Mesenchymal stem cell (in vitro differentiated cells and primary cell): ENCODE data around the gene KCNN3.

Source experiments
- DNase-seq: peaks from one replicate; pipeline ENCODE4 v3.0.0-alpha.2; 2013
- H2AFZ ChIP-seq: one replicate; pipeline ENCODE4 v1.6.1; 2013; ENCODE audit warnings: low read depth, mild to moderate bottlenecking, control low read depth, inconsistent platforms, low read length, moderate library complexity
- H2AK5ac ChIP-seq: 2 replicates; pipeline ENCODE4 v1.6.1; 2013; ENCODE audit warnings: low read length, moderate library complexity, mild to moderate bottlenecking, inconsistent platforms; ENCODE audit not compliant: severe bottlenecking
- H2BK120ac ChIP-seq: one replicate; pipeline ENCODE4 v1.6.1; 2013; ENCODE audit warnings: low read depth, mild to moderate bottlenecking, inconsistent platforms, low read length, moderate library complexity
- H2BK12ac ChIP-seq, 2 experiments: one replicate each; pipeline ENCODE4 v1.6.1; 2013; ENCODE audit warnings: inconsistent platforms in 2 of 2, low read length in 2 of 2, mild to moderate bottlenecking in 2 of 2, moderate library complexity in 2 of 2, control low read depth in 1 of 2
- H2BK15ac ChIP-seq: one replicate; pipeline ENCODE4 v1.6.1; 2013; ENCODE audit warnings: mild to moderate bottlenecking, low read depth, inconsistent platforms; ENCODE audit not compliant: poor library complexity, severe bottlenecking
- H2BK5ac ChIP-seq: 2 replicates; pipeline ENCODE4 v1.6.1; 2013; ENCODE audit warnings: low read depth, mild to moderate bottlenecking, low read length, control low read depth, inconsistent platforms; ENCODE audit not compliant: poor library complexity, severe bottlenecking
- H3K14ac ChIP-seq, 2 experiments: one replicate each; pipeline ENCODE4 v1.6.1; 2013; ENCODE audit warnings: inconsistent platforms in 2 of 2, low read length in 2 of 2, control low read depth in 1 of 2, mild to moderate bottlenecking in 1 of 2, moderate library complexity in 1 of 2
- H3K18ac ChIP-seq, 2 experiments: one replicate each; pipeline ENCODE4 v1.6.1; 2013; ENCODE audit warnings: inconsistent platforms in 2 of 2, low read length in 2 of 2, control low read depth in 1 of 2, low read depth in 1 of 2, mild to moderate bottlenecking in 1 of 2
- H3K23ac ChIP-seq, 2 experiments: one replicate each; pipeline ENCODE4 v1.6.1; 2013; ENCODE audit warnings: inconsistent platforms in 2 of 2, low read length in 2 of 2, mild to moderate bottlenecking in 2 of 2, moderate library complexity in 2 of 2, control low read depth in 1 of 2
- H3K27ac ChIP-seq: 2 replicates; pipeline ENCODE4 v1.5.1; 2013; ENCODE audit warnings: mild to moderate bottlenecking, moderate library complexity, low read length, control low read depth, inconsistent platforms; ENCODE audit not compliant: poor library complexity, severe bottlenecking
- H3K27me3 ChIP-seq, 2 experiments: 2 replicates each; pipeline versions ENCODE4 v1.6.1 to v1.7.0; 2013; ENCODE audit warnings: low read length in 2 of 2, mild to moderate bottlenecking in 2 of 2, moderate library complexity in 2 of 2, control low read depth in 1 of 2, inconsistent platforms in 1 of 2; ENCODE audit not compliant: control insufficient read depth in 1 of 2, insufficient read depth in 1 of 2
- H3K36me3 ChIP-seq, 2 experiments: 2 replicates each; pipeline versions ENCODE4 v1.6.1 to v1.7.0; 2013; ENCODE audit warnings: low read length in 2 of 2, control low read depth in 1 of 2, inconsistent platforms in 1 of 2, low read depth in 1 of 2, mild to moderate bottlenecking in 1 of 2; ENCODE audit not compliant: insufficient read depth in 2 of 2, control insufficient read depth in 1 of 2
- H3K4ac ChIP-seq, 2 experiments: one replicate each; pipeline ENCODE4 v1.6.1; 2013; ENCODE audit warnings: inconsistent platforms in 2 of 2, low read length in 2 of 2, mild to moderate bottlenecking in 2 of 2, moderate library complexity in 2 of 2, control low read depth in 1 of 2, low read depth in 1 of 2
- H3K4me1 ChIP-seq: 2 replicates; pipeline ENCODE4 v1.6.1; 2013; ENCODE audit warnings: low read depth, low read length, control low read depth; ENCODE audit not compliant: control insufficient read depth, insufficient read depth
- H3K4me2 ChIP-seq: 2 replicates; pipeline ENCODE4 v1.6.1; 2013; ENCODE audit warnings: low read length, mild to moderate bottlenecking, inconsistent platforms; ENCODE audit not compliant: poor library complexity, severe bottlenecking
- H3K4me3 ChIP-seq, 2 experiments: 2 replicates each; pipeline versions ENCODE4 v1.5.1 to v1.7.0; 2013; ENCODE audit warnings: low read length in 2 of 2, mild to moderate bottlenecking in 2 of 2, control low read depth in 1 of 2, low read depth in 1 of 2; ENCODE audit not compliant: insufficient read depth in 1 of 2
- H3K79me1 ChIP-seq: replicated peaks from 2 replicates; pipeline ENCODE4 v1.6.1; 2013; ENCODE audit warnings: mild to moderate bottlenecking, control low read depth, low read length, inconsistent platforms; ENCODE audit not compliant: poor library complexity, severe bottlenecking
- H3K9ac ChIP-seq: 2 replicates; pipeline ENCODE4 v1.7.0; 2013; ENCODE audit warnings: mild to moderate bottlenecking, low read length, moderate library complexity
- H3K9me3 ChIP-seq: 2 replicates; pipeline ENCODE4 v1.7.0; 2013; ENCODE audit warnings: mild to moderate bottlenecking, low read length; ENCODE audit not compliant: control insufficient read depth
- H4K8ac ChIP-seq: one replicate; pipeline ENCODE4 v1.6.1; 2013; ENCODE audit warnings: inconsistent platforms, mild to moderate bottlenecking, low read length, moderate library complexity
- H4K91ac ChIP-seq: one replicate; pipeline ENCODE4 v1.6.1; 2013; ENCODE audit warnings: mild to moderate bottlenecking, low read length, inconsistent platforms
- WGBS: methylation state at CpG from one replicate; pipeline ENCODE4 v1.1.7; 2013; ENCODE audit warnings: mixed read lengths; 5-methylcytosine and 5-hydroxymethylcytosine counted together

Gene KCNN3

DNA sequence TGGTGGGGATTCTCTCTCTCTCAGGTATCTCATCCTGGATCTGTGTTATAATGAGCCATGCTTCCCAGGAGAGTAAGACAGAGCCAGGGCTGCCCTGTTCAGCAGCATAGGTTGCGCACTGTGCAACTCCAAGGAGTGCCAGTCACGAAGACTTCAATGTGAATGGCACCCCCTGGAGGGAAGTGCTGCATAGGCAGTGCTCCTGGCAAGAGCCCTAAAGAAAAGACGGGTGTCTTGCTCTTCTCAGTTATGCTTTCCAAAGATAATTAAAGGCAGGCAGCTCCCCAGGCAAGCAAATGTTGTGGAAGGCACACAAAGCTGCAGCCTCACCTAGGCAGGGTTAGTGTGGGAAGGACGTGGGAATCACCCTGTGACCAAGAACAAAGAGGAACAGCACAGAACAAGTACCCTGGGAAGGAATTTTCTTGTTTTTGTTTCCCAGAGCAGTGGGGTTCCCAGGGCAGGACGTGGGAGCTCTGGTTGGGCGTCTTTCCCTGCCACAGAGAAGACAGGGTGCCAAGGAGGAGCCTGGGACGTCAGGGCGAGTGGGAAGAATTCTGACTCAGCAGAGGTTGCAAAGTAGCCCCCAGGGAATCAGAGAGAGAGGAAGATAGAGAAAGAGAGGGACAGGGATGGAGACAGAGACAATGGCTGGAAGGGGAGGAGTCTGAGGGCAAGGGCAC is 120.9 kb downstream of the KCNN3 start:
- H2BK120ac ChIP-seq, result no peak overlapping the region
- no peak overlapping the region for H3K4ac ChIP-seq
- H3K14ac ChIP-seq, result no peak overlapping the region
- H2BK15ac ChIP-seq, result no peak overlapping the region
- DNase-seq, result peak; percentile 62
- H3K27me3 ChIP-seq, result peaks cover 43 to 89% of the 10 kb centered on the region in 2 experiments
- H3K36me3 ChIP-seq, result no peaks in the 10 kb centered on the region
- no peak overlapping the region for H3K4me3 ChIP-seq
- no peak overlapping the region for H4K8ac ChIP-seq
- 60% methylated on average over 8 of the region's 8 CpGs for WGBS
- no peak overlapping the region for H3K27ac ChIP-seq
- H3K79me1 ChIP-seq, result no peaks in the 10 kb centered on the region
- no peaks in the 10 kb centered on the region for H3K9me3 ChIP-seq
- H3K18ac ChIP-seq, result no peak overlapping the region
- H4K91ac ChIP-seq, result no peak overlapping the region
- H3K4me1 ChIP-seq, result no peaks in the 10 kb centered on the region
- no peak overlapping the region for H2BK5ac ChIP-seq
- H2AK5ac ChIP-seq, result no peak overlapping the region
- H3K4me2 ChIP-seq, result no peak overlapping the region
- H2BK12ac ChIP-seq, result peak overlapping the region in 1 of 2 experiments; percentile 45
- H3K23ac ChIP-seq, result no peak overlapping the region
- H3K9ac ChIP-seq, result peak overlapping the region; percentile 14
- no peak overlapping the region for H2AFZ ChIP-seq

DNA sequence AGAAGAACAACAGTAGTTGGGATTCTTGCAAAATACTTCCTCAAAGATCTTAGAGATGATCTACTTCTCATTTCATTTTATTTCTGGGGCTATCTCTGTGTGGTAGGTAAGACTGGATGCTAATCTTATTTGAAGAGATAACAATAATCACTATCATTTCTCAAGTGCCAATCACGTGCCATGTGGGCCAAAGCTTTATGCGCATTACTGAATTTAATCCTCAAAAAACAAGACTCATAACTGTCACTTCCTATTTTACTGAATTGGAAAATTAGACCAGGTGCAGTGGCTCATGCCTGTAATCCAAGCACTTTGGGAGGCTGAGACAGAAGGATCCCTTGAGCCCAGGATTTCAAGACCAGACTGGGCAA is 121.7 kb downstream of the KCNN3 start:
- Histone ChIP-seq H2BK5ac (no peak overlapping the region), H3K9me3 (no peaks in the 10 kb centered on the region), H3K14ac (no peak overlapping the region), H4K8ac (no peak overlapping the region), H2BK12ac (no peak overlapping the region), H2AK5ac (no peak overlapping the region), H3K79me1 (no peaks in the 10 kb centered on the region), H3K23ac (no peak overlapping the region), H2BK120ac (no peak overlapping the region), H4K91ac (no peak overlapping the region), H2BK15ac (no peak overlapping the region), H3K4me1 (no peaks in the 10 kb centered on the region), H3K27me3 (peaks cover 40 to 86% of the 10 kb centered on the region in 2 experiments), H3K18ac (peak overlapping the region in 1 of 2 experiments; percentile 24), H3K36me3 (no peaks in the 10 kb centered on the region), H3K4me2 (no peak overlapping the region), H3K27ac (no peak overlapping the region), H3K4me3 (no peak overlapping the region), H2AFZ (no peak overlapping the region), H3K4ac (no peak overlapping the region), H3K9ac (no peak overlapping the region)
- no peak for DNase-seq
- WGBS, result 89% methylated on average over 2 of the region's 2 CpGs

DNA sequence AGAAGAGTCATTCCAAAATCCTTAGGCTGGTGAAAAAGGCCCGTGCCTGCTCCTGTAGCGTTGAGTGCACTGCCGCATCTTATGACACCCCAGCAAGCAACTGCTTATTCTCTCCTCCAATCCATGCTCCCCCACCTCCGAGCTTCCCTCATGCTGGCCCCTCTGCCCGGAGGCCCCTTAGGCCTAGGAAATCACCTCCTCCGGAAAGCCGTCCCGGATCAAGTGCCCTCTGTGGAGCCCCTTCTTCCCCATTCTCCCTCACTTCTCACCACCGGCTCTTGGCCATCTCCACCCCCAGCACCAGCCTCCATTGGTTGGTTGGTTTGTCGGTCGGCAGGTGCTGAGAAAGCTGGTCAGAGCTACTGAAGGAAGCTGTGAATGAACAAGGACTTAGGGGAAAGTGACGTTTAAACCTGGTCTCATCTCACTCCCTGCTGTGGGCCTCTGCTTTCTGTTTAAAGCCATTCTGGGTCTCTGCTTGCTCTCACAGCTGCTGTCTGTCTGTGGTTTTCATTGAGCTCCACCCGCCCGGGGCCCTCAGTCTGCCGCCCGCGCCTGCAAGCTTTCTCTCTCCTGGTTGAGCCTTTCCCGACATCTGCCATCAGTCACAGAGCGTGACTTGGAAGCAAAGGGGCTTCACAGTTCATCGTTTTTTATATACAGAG is 122.2 kb downstream of the KCNN3 start:
- Histone ChIP-seq H3K23ac (no peak overlapping the region), H3K4me3 (no peak overlapping the region), H3K4me2 (no peak overlapping the region), H3K79me1 (no peaks in the 10 kb centered on the region), H4K91ac (no peak overlapping the region), H3K4me1 (no peaks in the 10 kb centered on the region), H3K9me3 (no peaks in the 10 kb centered on the region), H2BK12ac (peak overlapping the region in 1 of 2 experiments; percentile 37), H3K14ac (no peak overlapping the region), H3K27me3 (peaks cover 39 to 89% of the 10 kb centered on the region in 2 experiments), H3K27ac (no peak overlapping the region), H3K9ac (no peak overlapping the region), H2BK5ac (no peak overlapping the region), H4K8ac (peak overlapping the region; percentile 73), H2AK5ac (no peak overlapping the region), H2BK15ac (peak overlapping the region; percentile 55), H2AFZ (no peak overlapping the region), H3K18ac (peak overlapping the region; percentile 35 to 58), H2BK120ac (no peak overlapping the region), H3K4ac (peak overlapping the region; percentile 42 to 64), H3K36me3 (no peaks in the 10 kb centered on the region)
- DNase-seq, result peak; percentile 86
- 34% methylated on average over 16 of the region's 20 CpGs for WGBS

GRCh38 chr1:154747380-154747739 is 122.7 kb downstream of the KCNN3 start:
- Histone ChIP-seq H4K8ac (no peak overlapping the region), H2AK5ac (no peak overlapping the region), H3K14ac (peak overlapping the region in 1 of 2 experiments; percentile 90), H3K4me3 (no peak overlapping the region), H2BK15ac (no peak overlapping the region), H3K4me2 (no peak overlapping the region), H3K4ac (peak overlapping the region in 1 of 2 experiments; percentile 79), H3K27ac (no peak overlapping the region), H4K91ac (no peak overlapping the region), H3K4me1 (no peaks in the 10 kb centered on the region), H3K23ac (peak overlapping the region in 1 of 2 experiments; percentile 61), H3K9ac (no peak overlapping the region), H2BK5ac (no peak overlapping the region), H2AFZ (no peak overlapping the region), H3K9me3 (no peaks in the 10 kb centered on the region), H3K27me3 (peaks cover 39 to 89% of the 10 kb centered on the region in 2 experiments), H3K18ac (peak overlapping the region in 1 of 2 experiments; percentile 57), H2BK12ac (peak overlapping the region; percentile 43 to 70), H3K79me1 (no peaks in the 10 kb centered on the region), H3K36me3 (no peaks in the 10 kb centered on the region), H2BK120ac (no peak overlapping the region)
- 55% methylated on average over 7 of the region's 7 CpGs for WGBS
- no peak for DNase-seq
